HepG2 (cell line): Measurements from ENCODE around the gene TM4SF18. TPM values are rescaled to one million over a fixed set of nuclear protein-coding genes. Genes with fewer than 3 reads are reported as not detected.

Experiments used
- ATF1 ChIP-seq: IDR thresholded peaks from 2 replicates; pipeline ENCODE4 v1.6.1; 2016; ENCODE audit warnings: mild to moderate bottlenecking, control low read depth
- GATAD2A ChIP-seq: IDR thresholded peaks from 2 replicates; pipeline ENCODE4 v1.6.1; 2016
- NFKB2 ChIP-seq: sonication (generic); formaldehyde crosslinking; IDR thresholded peaks from 2 replicates; pipeline ENCODE4 v1.4.0; 2020; ENCODE audit warnings: missing genetic modification reagents, borderline replicate concordance
- TBL1XR1 ChIP-seq: fragments of 150-350 bp; IDR thresholded peaks from 2 replicates; pipeline ENCODE4 v1.6.1; 2014; ENCODE audit warnings: borderline replicate concordance, low read length; ENCODE audit not compliant: partially characterized antibody
- ZNF138 ChIP-seq: sonication (generic); formaldehyde crosslinking; IDR thresholded peaks from 2 replicates; pipeline ENCODE4 v1.5.0; 2020; ENCODE audit warnings: mild to moderate bottlenecking, low read depth, missing genetic modification reagents
- ZNF34 ChIP-seq: sonication (generic); formaldehyde crosslinking; IDR thresholded peaks from 2 replicates; pipeline ENCODE4 v1.4.0; 2020; ENCODE audit warnings: mild to moderate bottlenecking, missing genetic modification reagents, borderline replicate concordance
- ZNF468 ChIP-seq: sonication (generic); formaldehyde crosslinking; IDR thresholded peaks from 2 replicates; pipeline ENCODE4 v1.8.0; 2022; ENCODE audit warnings: mild to moderate bottlenecking, moderate library complexity, missing genetic modification reagents
- ZNF569 ChIP-seq: sonication (generic); formaldehyde crosslinking; IDR thresholded peaks from 2 replicates; pipeline ENCODE4 v1.5.0; 2020; ENCODE audit warnings: mild to moderate bottlenecking, missing genetic modification reagents, moderate library complexity, borderline replicate concordance
- ZNF615 ChIP-seq: sonication (generic); formaldehyde crosslinking; IDR thresholded peaks from 2 replicates; pipeline ENCODE4 v1.5.0; 2020; ENCODE audit warnings: mild to moderate bottlenecking, missing genetic modification reagents, borderline replicate concordance
- polyA plus RNA-seq, 8 experiments: library from polyadenylated mRNA; depleted of rRNA in 3 of 8; stranded (reverse) in 7 of 8; unstranded in 1 of 8; fragments of >200 nt; fragmentation: Illumina TruSeq in 4 of 8; extraction: Trizol in 4 of 8; gene quantifications; 2 replicates each; pipeline versions ENCODE4 v1.2.1 to v1.2.3, GENCODE V29; 2011 to 2016; ENCODE audit warnings: low read depth in 4 of 8, missing spikeins in 1 of 8, mixed read lengths in 1 of 8; ENCODE audit not compliant: insufficient read depth in 1 of 8
- total RNA-seq, 5 experiments: library from RNA; depleted of rRNA; stranded (reverse); fragments of >200 nt; fragmentation: Illumina TruSeq; extraction: Trizol; gene quantifications; 2 replicates each; pipeline ENCODE4 v1.2.3, GENCODE V29; 2016; ENCODE audit warnings: low read depth in 1 of 5
- TF ChIP-seq, protein P1 (sequence below): sonication (generic); formaldehyde crosslinking; conservative IDR thresholded peaks from 2 replicates; pipeline ENCODE4 v1.4.0; 2020; ENCODE audit warnings: missing genetic modification reagents
- TF ChIP-seq, protein P2 (sequence below): sonication (generic); formaldehyde crosslinking; conservative IDR thresholded peaks from 2 replicates; pipeline ENCODE4 v1.8.0; 2022; ENCODE audit warnings: missing genetic modification reagents
- TF ChIP-seq, protein P3 (sequence below): sonication (generic); formaldehyde crosslinking; IDR thresholded peaks from 2 replicates; pipeline ENCODE4 v1.4.0; 2020; ENCODE audit warnings: missing genetic modification reagents, borderline replicate concordance
- TF ChIP-seq, protein P4 (sequence below): sonication (generic); formaldehyde crosslinking; IDR thresholded peaks from 2 replicates; pipeline ENCODE4 v1.5.1; 2020; ENCODE audit warnings: missing genetic modification reagents, mild to moderate bottlenecking, borderline replicate concordance
- TF ChIP-seq, protein P5 (sequence below): sonication (generic); formaldehyde crosslinking; IDR thresholded peaks from 2 replicates; pipeline ENCODE4 v1.8.1; 2022; ENCODE audit warnings: low read depth, mild to moderate bottlenecking, missing genetic modification reagents

The TM4SF18 gene
- total and polyA plus RNA-seq, 2 of the 13 experiments (the other 11 are each of a cell fraction or from before 2014, with no cell fraction given): 0.15 TPM; not detected in 1

DNA sequence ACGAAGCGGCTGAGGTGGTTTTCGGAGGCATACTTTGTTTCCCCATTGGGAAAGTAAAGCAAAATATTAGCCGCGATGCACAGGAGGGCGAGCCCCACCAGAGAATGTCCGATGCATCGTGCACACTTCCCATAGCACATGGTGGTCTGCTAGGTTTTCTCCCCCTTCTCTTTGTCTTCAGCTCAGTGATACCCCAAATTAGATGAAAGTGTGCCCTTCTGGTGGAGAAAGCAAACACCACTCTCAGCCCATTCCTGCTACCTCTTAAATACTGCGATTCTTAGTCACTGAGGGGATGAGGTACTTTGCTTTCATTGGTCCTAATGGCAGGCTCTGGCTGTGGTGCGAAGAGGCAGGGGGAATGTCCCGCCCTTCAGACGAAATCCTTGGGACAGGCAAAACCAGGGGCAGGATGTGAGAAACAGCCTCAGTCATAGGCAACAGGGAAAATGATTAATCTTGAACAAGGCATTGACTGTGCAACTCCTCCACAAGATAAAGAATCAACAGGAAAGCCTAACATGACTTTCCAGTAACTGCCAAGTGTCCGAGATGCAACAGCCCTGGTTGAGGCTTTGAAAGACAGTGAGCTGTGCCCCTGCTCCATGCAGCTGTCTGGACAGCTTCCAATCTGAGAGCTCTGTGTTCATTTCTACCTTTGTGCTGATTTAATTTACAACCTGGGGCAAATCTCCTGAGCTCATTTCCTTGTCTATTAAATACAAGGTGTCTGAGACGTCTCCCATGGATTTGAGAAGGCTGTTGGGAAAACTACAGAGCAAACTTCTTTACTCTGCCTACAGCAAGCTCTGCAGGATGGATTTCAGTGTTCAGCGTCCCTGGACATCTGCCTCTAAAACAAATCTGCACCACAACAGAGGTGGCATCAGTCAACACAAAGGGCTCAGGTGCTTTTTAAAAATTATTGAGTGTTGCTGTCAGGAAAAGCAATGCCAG, 44.2 kb upstream of the TM4SF18 start, which contains the start of gene TM4SF1 (continued):
- TF ChIP-seq, protein P1, sequence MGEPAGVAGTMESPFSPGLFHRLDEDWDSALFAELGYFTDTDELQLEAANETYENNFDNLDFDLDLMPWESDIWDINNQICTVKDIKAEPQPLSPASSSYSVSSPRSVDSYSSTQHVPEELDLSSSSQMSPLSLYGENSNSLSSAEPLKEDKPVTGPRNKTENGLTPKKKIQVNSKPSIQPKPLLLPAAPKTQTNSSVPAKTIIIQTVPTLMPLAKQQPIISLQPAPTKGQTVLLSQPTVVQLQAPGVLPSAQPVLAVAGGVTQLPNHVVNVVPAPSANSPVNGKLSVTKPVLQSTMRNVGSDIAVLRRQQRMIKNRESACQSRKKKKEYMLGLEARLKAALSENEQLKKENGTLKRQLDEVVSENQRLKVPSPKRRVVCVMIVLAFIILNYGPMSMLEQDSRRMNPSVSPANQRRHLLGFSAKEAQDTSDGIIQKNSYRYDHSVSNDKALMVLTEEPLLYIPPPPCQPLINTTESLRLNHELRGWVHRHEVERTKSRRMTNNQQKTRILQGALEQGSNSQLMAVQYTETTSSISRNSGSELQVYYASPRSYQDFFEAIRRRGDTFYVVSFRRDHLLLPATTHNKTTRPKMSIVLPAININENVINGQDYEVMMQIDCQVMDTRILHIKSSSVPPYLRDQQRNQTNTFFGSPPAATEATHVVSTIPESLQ (CRISPR knock-in tag): no peak
- TF ChIP-seq ZNF615 (CRISPR knock-in tag) (peak; percentile 92; the same call in 1 of the 2 replicates), GATAD2A (CRISPR knock-in tag) (peak; percentile 79), ZNF34 (CRISPR knock-in tag) (0 out of 2 replicates have a peak, but pooled peaks have one; percentile 56), ZNF138 (CRISPR knock-in tag) (no peak), ATF1 (CRISPR knock-in tag) (peak; percentile 48; the same call in 1 of the 2 replicates), ZNF468 (CRISPR knock-in tag) (no peak), NFKB2 (CRISPR knock-in tag) (no peak), ZNF569 (CRISPR knock-in tag) (no peak), TBL1XR1 (no peak)
- TF ChIP-seq, protein P2, sequence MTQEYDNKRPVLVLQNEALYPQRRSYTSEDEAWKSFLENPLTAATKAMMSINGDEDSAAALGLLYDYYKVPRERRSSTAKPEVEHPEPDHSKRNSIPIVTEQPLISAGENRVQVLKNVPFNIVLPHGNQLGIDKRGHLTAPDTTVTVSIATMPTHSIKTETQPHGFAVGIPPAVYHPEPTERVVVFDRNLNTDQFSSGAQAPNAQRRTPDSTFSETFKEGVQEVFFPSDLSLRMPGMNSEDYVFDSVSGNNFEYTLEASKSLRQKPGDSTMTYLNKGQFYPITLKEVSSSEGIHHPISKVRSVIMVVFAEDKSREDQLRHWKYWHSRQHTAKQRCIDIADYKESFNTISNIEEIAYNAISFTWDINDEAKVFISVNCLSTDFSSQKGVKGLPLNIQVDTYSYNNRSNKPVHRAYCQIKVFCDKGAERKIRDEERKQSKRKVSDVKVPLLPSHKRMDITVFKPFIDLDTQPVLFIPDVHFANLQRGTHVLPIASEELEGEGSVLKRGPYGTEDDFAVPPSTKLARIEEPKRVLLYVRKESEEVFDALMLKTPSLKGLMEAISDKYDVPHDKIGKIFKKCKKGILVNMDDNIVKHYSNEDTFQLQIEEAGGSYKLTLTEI: no peak
- TF ChIP-seq, protein P3, sequence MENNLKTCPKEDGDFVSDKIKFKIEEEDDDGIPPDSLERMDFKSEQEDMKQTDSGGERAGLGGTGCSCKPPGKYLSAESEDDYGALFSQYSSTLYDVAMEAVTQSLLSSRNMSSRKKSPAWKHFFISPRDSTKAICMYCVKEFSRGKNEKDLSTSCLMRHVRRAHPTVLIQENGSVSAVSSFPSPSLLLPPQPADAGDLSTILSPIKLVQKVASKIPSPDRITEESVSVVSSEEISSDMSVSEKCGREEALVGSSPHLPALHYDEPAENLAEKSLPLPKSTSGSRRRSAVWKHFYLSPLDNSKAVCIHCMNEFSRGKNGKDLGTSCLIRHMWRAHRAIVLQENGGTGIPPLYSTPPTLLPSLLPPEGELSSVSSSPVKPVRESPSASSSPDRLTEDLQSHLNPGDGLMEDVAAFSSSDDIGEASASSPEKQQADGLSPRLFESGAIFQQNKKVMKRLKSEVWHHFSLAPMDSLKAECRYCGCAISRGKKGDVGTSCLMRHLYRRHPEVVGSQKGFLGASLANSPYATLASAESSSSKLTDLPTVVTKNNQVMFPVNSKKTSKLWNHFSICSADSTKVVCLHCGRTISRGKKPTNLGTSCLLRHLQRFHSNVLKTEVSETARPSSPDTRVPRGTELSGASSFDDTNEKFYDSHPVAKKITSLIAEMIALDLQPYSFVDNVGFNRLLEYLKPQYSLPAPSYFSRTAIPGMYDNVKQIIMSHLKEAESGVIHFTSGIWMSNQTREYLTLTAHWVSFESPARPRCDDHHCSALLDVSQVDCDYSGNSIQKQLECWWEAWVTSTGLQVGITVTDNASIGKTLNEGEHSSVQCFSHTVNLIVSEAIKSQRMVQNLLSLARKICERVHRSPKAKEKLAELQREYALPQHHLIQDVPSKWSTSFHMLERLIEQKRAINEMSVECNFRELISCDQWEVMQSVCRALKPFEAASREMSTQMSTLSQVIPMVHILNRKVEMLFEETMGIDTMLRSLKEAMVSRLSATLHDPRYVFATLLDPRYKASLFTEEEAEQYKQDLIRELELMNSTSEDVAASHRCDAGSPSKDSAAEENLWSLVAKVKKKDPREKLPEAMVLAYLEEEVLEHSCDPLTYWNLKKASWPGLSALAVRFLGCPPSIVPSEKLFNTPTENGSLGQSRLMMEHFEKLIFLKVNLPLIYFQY: no peak
- TF ChIP-seq, protein P4, sequence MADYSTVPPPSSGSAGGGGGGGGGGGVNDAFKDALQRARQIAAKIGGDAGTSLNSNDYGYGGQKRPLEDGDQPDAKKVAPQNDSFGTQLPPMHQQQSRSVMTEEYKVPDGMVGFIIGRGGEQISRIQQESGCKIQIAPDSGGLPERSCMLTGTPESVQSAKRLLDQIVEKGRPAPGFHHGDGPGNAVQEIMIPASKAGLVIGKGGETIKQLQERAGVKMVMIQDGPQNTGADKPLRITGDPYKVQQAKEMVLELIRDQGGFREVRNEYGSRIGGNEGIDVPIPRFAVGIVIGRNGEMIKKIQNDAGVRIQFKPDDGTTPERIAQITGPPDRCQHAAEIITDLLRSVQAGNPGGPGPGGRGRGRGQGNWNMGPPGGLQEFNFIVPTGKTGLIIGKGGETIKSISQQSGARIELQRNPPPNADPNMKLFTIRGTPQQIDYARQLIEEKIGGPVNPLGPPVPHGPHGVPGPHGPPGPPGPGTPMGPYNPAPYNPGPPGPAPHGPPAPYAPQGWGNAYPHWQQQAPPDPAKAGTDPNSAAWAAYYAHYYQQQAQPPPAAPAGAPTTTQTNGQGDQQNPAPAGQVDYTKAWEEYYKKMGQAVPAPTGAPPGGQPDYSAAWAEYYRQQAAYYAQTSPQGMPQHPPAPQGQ (CRISPR knock-in tag): no peak; the same call in 1 of the 2 replicates
- TF ChIP-seq, protein P5, sequence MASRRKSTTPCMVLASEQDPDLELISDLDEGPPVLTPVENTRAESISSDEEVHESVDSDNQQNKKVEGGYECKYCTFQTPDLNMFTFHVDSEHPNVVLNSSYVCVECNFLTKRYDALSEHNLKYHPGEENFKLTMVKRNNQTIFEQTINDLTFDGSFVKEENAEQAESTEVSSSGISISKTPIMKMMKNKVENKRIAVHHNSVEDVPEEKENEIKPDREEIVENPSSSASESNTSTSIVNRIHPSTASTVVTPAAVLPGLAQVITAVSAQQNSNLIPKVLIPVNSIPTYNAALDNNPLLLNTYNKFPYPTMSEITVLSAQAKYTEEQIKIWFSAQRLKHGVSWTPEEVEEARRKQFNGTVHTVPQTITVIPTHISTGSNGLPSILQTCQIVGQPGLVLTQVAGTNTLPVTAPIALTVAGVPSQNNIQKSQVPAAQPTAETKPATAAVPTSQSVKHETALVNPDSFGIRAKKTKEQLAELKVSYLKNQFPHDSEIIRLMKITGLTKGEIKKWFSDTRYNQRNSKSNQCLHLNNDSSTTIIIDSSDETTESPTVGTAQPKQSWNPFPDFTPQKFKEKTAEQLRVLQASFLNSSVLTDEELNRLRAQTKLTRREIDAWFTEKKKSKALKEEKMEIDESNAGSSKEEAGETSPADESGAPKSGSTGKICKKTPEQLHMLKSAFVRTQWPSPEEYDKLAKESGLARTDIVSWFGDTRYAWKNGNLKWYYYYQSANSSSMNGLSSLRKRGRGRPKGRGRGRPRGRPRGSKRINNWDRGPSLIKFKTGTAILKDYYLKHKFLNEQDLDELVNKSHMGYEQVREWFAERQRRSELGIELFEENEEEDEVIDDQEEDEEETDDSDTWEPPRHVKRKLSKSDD (CRISPR knock-in tag): no peak
